HepG2 (cell line): ENCODE data around the gene ABHD12. TPM values are rescaled to one million over a fixed set of nuclear protein-coding genes. Genes with fewer than 3 reads are reported as not detected.

ENCODE experiments used
- FOXO4 ChIP-seq: sonication (generic); formaldehyde crosslinking; conservative IDR thresholded peaks from 2 replicates; pipeline ENCODE4 v1.8.1; 2023; ENCODE audit warnings: missing genetic modification reagents
- JUND ChIP-seq: sonication (generic); formaldehyde crosslinking; IDR thresholded peaks from 2 replicates; pipeline ENCODE4 v1.8.0; 2022; ENCODE audit warnings: mild to moderate bottlenecking, missing genetic modification reagents
- NAIF1 ChIP-seq: sonication (generic); formaldehyde crosslinking; IDR thresholded peaks from 2 replicates; pipeline ENCODE4 v1.5.0; 2020; ENCODE audit warnings: mild to moderate bottlenecking, missing genetic modification reagents, borderline replicate concordance
- NFE2L2 ChIP-seq: fragments of 150-350 bp; IDR thresholded peaks from 2 replicates; pipeline ENCODE4 v1.6.1; 2014; ENCODE audit warnings: low read length
- TBX2 ChIP-seq: sonication (generic); formaldehyde crosslinking; IDR thresholded peaks from 2 replicates; pipeline ENCODE4 v1.5.0; 2020; ENCODE audit warnings: missing genetic modification reagents, mild to moderate bottlenecking, borderline replicate concordance
- TRAFD1 ChIP-seq: sonication (generic); formaldehyde crosslinking; IDR thresholded peaks from 2 replicates; pipeline ENCODE4 v1.5.1; 2020; ENCODE audit warnings: missing genetic modification reagents, mild to moderate bottlenecking, borderline replicate concordance
- ZFAT ChIP-seq: sonication (generic); formaldehyde crosslinking; conservative IDR thresholded peaks from 2 replicates; pipeline ENCODE4 v1.8.1; 2023; ENCODE audit warnings: missing genetic modification reagents, inconsistent platforms
- ZNF30 ChIP-seq: sonication (generic); formaldehyde crosslinking; IDR thresholded peaks from 2 replicates; pipeline ENCODE4 v1.5.0; 2020; ENCODE audit warnings: mild to moderate bottlenecking, missing genetic modification reagents
- ZNF563 ChIP-seq: sonication (generic); formaldehyde crosslinking; IDR thresholded peaks from 2 replicates; pipeline ENCODE4 v1.8.0; 2022; ENCODE audit warnings: mild to moderate bottlenecking, moderate library complexity, missing genetic modification reagents
- ZNF709 ChIP-seq: sonication (generic); formaldehyde crosslinking; IDR thresholded peaks from 2 replicates; pipeline ENCODE4 v1.5.0; 2020; ENCODE audit warnings: mild to moderate bottlenecking, missing genetic modification reagents
- ZNF746 ChIP-seq: sonication (generic); formaldehyde crosslinking; IDR thresholded peaks from 2 replicates; pipeline ENCODE4 v1.8.0; 2022; ENCODE audit warnings: mild to moderate bottlenecking, missing genetic modification reagents
- ZNF878 ChIP-seq: sonication (generic); formaldehyde crosslinking; IDR thresholded peaks from 2 replicates; pipeline ENCODE4 v1.8.1; 2023; ENCODE audit warnings: mild to moderate bottlenecking, missing genetic modification reagents, moderate library complexity
- ZNF891 ChIP-seq: sonication (generic); formaldehyde crosslinking; IDR thresholded peaks from 2 replicates; pipeline ENCODE4 v1.5.0; 2020; ENCODE audit warnings: mild to moderate bottlenecking, missing genetic modification reagents
- ZSCAN9 ChIP-seq: IDR thresholded peaks from 2 replicates; pipeline ENCODE4 v1.6.1; 2016; ENCODE audit warnings: borderline replicate concordance
- polyA plus RNA-seq, 8 experiments: library from polyadenylated mRNA; depleted of rRNA in 3 of 8; stranded (reverse) in 7 of 8; unstranded in 1 of 8; fragments of >200 nt; fragmentation: Illumina TruSeq in 4 of 8; extraction: Trizol in 4 of 8; gene quantifications; 2 replicates each; pipeline versions ENCODE4 v1.2.1 to v1.2.3, GENCODE V29; 2011 to 2016; ENCODE audit warnings: low read depth in 4 of 8, missing spikeins in 1 of 8, mixed read lengths in 1 of 8; ENCODE audit not compliant: insufficient read depth in 1 of 8
- total RNA-seq, 5 experiments: library from RNA; depleted of rRNA; stranded (reverse); fragments of >200 nt; fragmentation: Illumina TruSeq; extraction: Trizol; gene quantifications; 2 replicates each; pipeline ENCODE4 v1.2.3, GENCODE V29; 2016; ENCODE audit warnings: low read depth in 1 of 5
- TF ChIP-seq, protein P1 (sequence below): sonication (generic); formaldehyde crosslinking; IDR thresholded peaks from 2 replicates; pipeline ENCODE4 v1.4.0; 2020; ENCODE audit warnings: mild to moderate bottlenecking, missing genetic modification reagents
- TF ChIP-seq, protein P2 (sequence below): IDR thresholded peaks from 2 replicates; pipeline ENCODE4 v1.6.1; 2016; ENCODE audit warnings: missing compliant biosample characterization, missing genetic modification reagents, borderline replicate concordance

The ABHD12 gene
- total and polyA plus RNA-seq, 2 of the 13 experiments (the other 11 are each of a cell fraction or from before 2014, with no cell fraction given) = 23.5 to 72.1 TPM

- TF ChIP-seq, protein P1, sequence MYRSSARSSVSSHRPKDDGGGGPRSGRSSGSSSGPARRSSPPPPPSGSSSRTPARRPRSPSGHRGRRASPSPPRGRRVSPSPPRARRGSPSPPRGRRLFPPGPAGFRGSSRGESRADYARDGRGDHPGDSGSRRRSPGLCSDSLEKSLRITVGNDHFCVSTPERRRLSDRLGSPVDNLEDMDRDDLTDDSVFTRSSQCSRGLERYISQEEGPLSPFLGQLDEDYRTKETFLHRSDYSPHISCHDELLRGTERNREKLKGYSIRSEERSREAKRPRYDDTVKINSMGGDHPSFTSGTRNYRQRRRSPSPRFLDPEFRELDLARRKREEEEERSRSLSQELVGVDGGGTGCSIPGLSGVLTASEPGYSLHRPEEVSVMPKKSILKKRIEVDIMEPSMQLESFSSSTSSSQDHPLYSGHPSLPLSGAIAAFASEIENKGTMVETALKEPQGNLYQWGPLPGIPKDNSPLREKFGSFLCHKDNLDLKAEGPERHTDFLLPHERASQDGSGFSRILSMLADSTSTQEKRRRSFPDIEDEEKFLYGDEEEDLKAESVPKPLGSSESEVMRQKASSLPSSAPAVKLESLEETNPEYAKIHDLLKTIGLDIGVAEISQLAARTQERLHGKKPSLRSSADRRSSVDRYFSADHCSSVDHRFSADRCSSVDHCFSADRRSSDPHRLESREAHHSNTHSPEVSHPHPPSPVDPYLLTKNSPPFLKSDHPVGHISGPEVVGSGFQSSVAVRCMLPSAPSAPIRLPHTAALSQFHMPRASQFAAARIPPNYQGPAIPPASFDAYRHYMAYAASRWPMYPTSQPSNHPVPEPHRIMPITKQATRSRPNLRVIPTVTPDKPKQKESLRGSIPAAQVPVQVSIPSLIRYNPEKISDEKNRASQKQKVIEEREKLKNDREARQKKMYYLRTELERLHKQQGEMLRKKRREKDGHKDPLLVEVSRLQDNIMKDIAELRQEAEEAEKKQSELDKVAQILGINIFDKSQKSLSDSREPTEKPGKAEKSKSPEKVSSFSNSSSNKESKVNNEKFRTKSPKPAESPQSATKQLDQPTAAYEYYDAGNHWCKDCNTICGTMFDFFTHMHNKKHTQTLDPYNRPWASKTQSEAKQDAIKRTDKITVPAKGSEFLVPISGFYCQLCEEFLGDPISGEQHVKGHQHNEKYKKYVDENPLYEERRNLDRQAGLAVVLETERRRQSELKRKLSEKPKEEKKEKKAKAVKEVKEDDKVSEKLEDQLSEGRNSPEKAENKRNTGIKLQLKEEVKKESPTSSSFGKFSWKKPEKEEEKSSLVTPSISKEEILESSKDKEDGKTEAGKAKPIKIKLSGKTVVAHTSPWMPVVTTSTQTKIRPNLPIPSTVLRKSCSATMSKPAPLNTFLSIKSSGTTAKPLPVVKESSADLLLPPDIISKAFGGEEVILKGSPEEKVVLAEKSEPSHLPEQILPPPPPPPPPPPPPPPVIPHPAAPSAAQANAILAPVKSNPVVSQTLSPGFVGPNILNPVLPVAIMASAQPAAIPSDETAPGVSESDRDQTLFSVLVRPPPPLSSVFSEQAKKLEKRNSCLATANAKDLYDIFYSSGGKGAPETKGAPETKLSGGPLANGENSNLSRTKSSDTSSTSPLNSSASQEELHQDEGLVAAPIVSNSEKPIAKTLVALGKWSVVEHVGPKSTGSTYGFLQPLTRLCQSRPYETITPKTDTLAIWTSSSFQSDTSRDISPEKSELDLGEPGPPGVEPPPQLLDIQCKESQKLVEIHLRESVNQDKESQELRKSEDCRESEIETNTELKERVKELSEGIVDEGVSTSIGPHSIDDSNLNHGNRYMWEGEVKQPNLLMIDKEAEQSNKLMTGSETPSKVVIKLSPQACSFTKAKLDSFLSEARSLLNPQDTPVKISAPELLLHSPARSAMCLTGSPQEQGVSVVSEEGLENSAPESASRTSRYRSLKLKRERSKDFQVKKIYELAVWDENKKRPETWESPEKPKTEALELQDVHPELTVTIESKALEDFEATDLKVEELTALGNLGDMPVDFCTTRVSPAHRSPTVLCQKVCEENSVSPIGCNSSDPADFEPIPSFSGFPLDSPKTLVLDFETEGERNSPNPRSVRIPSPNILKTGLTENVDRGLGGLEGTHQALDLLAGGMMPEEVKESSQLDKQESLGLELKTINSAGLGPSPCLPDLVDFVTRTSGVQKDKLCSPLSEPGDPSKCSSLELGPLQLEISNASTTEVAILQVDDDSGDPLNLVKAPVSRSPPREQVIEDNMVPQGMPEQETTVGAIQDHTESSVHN (CRISPR knock-in tag) = no peak
- TF ChIP-seq TRAFD1 (no peak), ZFAT (CRISPR knock-in tag) (no peak), ZNF563 (peak; percentile 44; the same call in 1 of the 2 replicates), ZNF746 (no peak), NFE2L2 (no peak; the same call in 1 of the 2 replicates), ZNF891 (CRISPR knock-in tag) (peak; percentile 90), TBX2 (no peak), ZSCAN9 (no peak), JUND (CRISPR knock-in tag) (no peak), FOXO4 (CRISPR knock-in tag) (no peak), NAIF1 (CRISPR knock-in tag) (no peak), ZNF878 (no peak), ZNF30 (CRISPR knock-in tag) (no peak), ZNF709 (CRISPR knock-in tag) (no peak)
- TF ChIP-seq, protein P2, sequence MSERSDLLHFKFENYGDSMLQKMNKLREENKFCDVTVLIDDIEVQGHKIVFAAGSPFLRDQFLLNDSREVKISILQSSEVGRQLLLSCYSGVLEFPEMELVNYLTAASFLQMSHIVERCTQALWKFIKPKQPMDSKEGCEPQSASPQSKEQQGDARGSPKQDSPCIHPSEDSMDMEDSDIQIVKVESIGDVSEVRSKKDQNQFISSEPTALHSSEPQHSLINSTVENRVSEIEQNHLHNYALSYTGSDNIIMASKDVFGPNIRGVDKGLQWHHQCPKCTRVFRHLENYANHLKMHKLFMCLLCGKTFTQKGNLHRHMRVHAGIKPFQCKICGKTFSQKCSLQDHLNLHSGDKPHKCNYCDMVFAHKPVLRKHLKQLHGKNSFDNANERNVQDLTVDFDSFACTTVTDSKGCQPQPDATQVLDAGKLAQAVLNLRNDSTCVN (CRISPR knock-in tag) = no peak
These were observed 53.8 kb downstream of the ABHD12 start (continued) for GRCh38 chr20:25336561-25337422.
